ENCODE data around the gene CERS4. TPM values are rescaled to one million over a fixed set of nuclear protein-coding genes. Genes with fewer than 3 reads are reported as not detected.

The CERS4 gene
- total and polyA plus RNA-seq, 2 of the 8 experiments (the other 6 are each of a cell fraction or from before 2014, with no cell fraction given), result 88.2 to 179 TPM

DNA sequence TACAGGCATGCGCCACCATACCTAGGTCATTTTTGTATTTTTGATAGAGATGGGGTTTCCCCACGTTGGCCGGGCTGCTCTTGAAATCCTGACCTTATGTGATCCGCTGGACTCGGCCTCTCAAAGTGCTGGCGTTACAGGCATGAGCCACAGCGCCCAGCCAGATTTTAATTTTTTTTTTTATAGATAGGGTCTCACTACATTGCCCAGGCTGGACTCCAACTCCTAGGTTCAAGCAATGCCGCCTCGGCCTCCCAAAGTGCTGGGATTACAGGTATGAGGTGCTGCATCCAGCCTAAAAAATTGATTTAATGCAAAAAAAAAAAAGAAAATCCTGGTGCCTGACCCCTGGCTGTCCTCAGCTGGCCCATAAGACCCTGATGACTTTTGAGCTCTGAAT, 24.9 kb upstream of the CERS4 start:
- Histone ChIP-seq H3K4me2 (ENCODE audit: insufficient read depth in 1 of 2, low read depth in 2 of 2, low read length in 2 of 2) (no peak overlapping the region), H2AFZ (ENCODE audit: low read length) (no peak overlapping the region), H4K20me1 (replicated peaks in 1 of 2; ENCODE audit: control insufficient read depth in 1 of 2, insufficient read depth in 2 of 2, low read length in 2 of 2) (no peaks in the 10 kb centered on the region), H3K56ac (replicated peaks; ENCODE audit: insufficient read length, low read depth, low read length) (no peak overlapping the region), H2BK120ac (replicated peaks; ENCODE audit: low read depth, low read length) (no peak overlapping the region), H3K23me2 (ENCODE audit: low read depth, low read length) (no peaks in the 10 kb centered on the region), H3K36me3 (ENCODE audit: control insufficient read depth in 2 of 4, insufficient read depth in 4 of 4, low read length in 3 of 4) (no peaks in the 10 kb centered on the region), H2BK20ac (ENCODE audit: low read length) (no peak overlapping the region), H2AK5ac (ENCODE audit: low read depth, low read length) (no peak overlapping the region), H3K79me1 (ENCODE audit: low read depth, low read length) (no peaks in the 10 kb centered on the region), H3K79me2 (ENCODE audit: control insufficient read depth in 1 of 2, insufficient read depth in 2 of 2, low read length in 2 of 2) (no peaks in the 10 kb centered on the region), H3K9ac (replicated peaks in 1 of 4; ENCODE audit: extremely low read depth in 1 of 4, low read depth in 3 of 4, low read length in 3 of 4) (no peak overlapping the region), H4K5ac (ENCODE audit: insufficient read length, low read depth, low read length) (no peak overlapping the region), H3K4ac (replicated peaks; ENCODE audit: insufficient read length, low read depth, low read length) (no peak overlapping the region), H4K91ac (replicated peaks; ENCODE audit: insufficient read length, low read length) (no peak overlapping the region), H2BK12ac (ENCODE audit: low read depth, low read length) (no peak overlapping the region), H3K4me1 (replicated peaks in 1 of 4; ENCODE audit: control insufficient read depth in 3 of 4, insufficient read depth in 4 of 4, low read length in 3 of 4) (no peaks in the 10 kb centered on the region), H4K8ac (ENCODE audit: extremely low read depth, insufficient read depth, low read length) (no peak overlapping the region), H3K27me3 (replicated peaks in 1 of 4; ENCODE audit: control insufficient read depth in 3 of 4, extremely low read depth in 1 of 4, insufficient read depth in 3 of 4, low read length in 3 of 4) (no peaks in the 10 kb centered on the region), H3K23ac (ENCODE audit: insufficient read length) (no peak overlapping the region), H3K14ac (ENCODE audit: insufficient read length) (no peak overlapping the region), H3K9me3 (ENCODE audit: insufficient read depth in 2 of 2, low read depth in 1 of 2, low read length in 1 of 2) (no peaks in the 10 kb centered on the region), H3K4me3 (ENCODE audit: extremely low read depth in 1 of 4, insufficient read depth in 2 of 4, low read depth in 3 of 4, low read length in 4 of 4) (no peak overlapping the region), H2BK5ac (ENCODE audit: low read depth, low read length) (no peak overlapping the region), H3K27ac (ENCODE audit: low read depth, low read length) (no peak overlapping the region), H3K18ac (ENCODE audit: extremely low read depth, low read length) (no peak overlapping the region), H2BK15ac (ENCODE audit: low read length) (no peak overlapping the region)
- DNase-seq (ENCODE audit: low read depth in 1 of 2, low spot score in 2 of 2) (no peak), FAIRE-seq (no peak)
- WGBS, 2 experiments (ENCODE audit: extremely low coverage in 1 of 2, insufficient coverage in 1 of 2, insufficient read length in 1 of 2, insufficient replicate concordance in 2 of 2, low coverage in 1 of 2, low lambda C conversion rate in 2 of 2, missing lambda C conversion rate in 1 of 2), result 95% methylated on average over 8 of the region's 9 CpGs; no CpG with 5 or more reads in 1 of the 2 experiments
- ChIA-PET POLR2A (ENCODE audit: partially characterized antibody) (interaction anchor here (0.9 kb wide), 1 partner anchor 55 kb away, joined by 4 read pairs; no protein-coding TSS in a partner anchor), CTCF (ENCODE audit: partially characterized antibody) (interaction anchor here (0.8 to 1.9 kb wide), 3 partner anchors 25 to 68 kb away, joined by 3 to 8 read pairs (median 3); no protein-coding TSS in a partner anchor)
